OCI-LY1 (cell line): ENCODE results near the gene KCTD3.

Experiments
- CTCF ChIP-seq: fragments of 200-600 bp; sonication (generic), shearing (Covaris generic); IDR thresholded peaks from 2 replicates; pipeline ENCODE4 v1.5.1; 2017; ENCODE audit warnings: mild to moderate bottlenecking, antibody characterized with exemption, low read length, moderate library complexity, mixed read lengths
- EZH2 ChIP-seq: fragments of 200-600 bp; sonication (generic), shearing (Covaris generic); IDR thresholded peaks from 2 replicates; pipeline ENCODE4 v1.8.0; 2017; ENCODE audit warnings: borderline replicate concordance, mixed run types, mild to moderate bottlenecking, antibody characterized with exemption, low read length, moderate library complexity, mixed read lengths

- TF ChIP-seq CTCF (no peak), EZH2 (no peak)
Observed at GRCh38 chr1:215590779-215591491, 23.8 kb downstream of the KCTD3 start.
